C4-2B (cell line): Measurements from ENCODE around the gene MEGF10.

Experiments
- CTCF ChIP-seq: fragments of 450-650 bp; conservative IDR thresholded peaks from 2 replicates; pipeline ENCODE4 v1.5.1; 2017; ENCODE audit warnings: mild to moderate bottlenecking
- ZFX ChIP-seq: fragments of 450-650 bp; IDR thresholded peaks from 2 replicates; pipeline ENCODE4 v1.6.1; 2017

- no peak for TF ChIP-seq CTCF
- TF ChIP-seq ZFX, result no peak
Measured at GRCh38 chr5:127433526-127433925, 142.9 kb downstream of the MEGF10 start.
